ENCODE measurements around the gene HDAC9.

HDAC9 gene

DNA sequence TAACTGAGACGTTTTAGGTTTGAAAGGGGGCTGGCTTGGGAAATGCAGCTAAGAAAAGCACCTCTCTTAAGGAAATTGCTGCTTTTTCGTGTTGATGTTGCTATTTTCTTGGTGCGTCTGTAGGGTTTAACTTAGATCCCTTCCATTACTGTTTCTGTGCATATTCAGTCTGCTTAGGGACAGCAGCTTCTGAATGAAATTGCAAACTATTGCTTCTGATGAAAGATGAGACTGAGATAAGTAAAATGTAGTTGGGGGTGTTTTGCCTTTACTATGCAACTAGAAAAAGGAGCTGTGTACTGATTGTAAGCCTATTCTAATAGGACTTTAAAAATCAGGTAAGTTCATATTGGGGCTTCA is 772 bp downstream of the HDAC9 start:
- H3K27ac ChIP-seq (ENCODE audit: low read depth, low read length) = peak overlapping the region; percentile 77

DNA sequence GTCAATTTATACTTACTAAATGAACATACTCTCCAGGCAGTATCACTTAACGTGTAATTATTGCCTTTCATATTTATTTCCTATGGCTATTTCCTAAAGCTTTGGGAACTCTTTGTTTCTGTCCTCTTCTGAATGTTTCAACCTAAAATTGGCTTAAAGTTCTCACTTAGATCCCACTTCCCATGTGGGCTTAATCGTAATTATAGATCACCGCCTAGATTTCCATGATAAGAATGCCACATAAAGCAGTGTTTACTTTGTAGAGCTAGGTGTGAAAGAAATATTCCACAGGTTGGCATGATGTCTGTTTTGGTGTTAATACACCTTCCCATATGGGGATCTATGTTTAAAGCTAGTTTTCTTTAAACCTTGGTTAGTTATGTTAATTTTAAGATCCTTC is 1.5 kb downstream of the HDAC9 start:
- WGBS = 68% methylated on average over 3 of the region's 3 CpGs
- Histone ChIP-seq H3K4me3 (ENCODE audit: low read length) (peak overlapping the region; percentile 63), H3K27ac (ENCODE audit: low read depth, low read length) (no peak overlapping the region), H3K4me1 (ENCODE audit: insufficient read depth, low read length) (peaks cover 40% of the 10 kb centered on the region), H3K9me3 (ENCODE audit: insufficient read depth, low read depth, low read length) (no peaks in the 10 kb centered on the region), H3K36me3 (ENCODE audit: insufficient read depth, low read length) (no peaks in the 10 kb centered on the region), H3K27me3 (ENCODE audit: insufficient read depth, low read length) (no peaks in the 10 kb centered on the region), H3K9ac (ENCODE audit: low read depth, low read length) (no peak overlapping the region)

More for the DNA sequence above, 772 bp downstream of the HDAC9 start:
- Histone ChIP-seq H3K9me3 (ENCODE audit: insufficient read depth, low read depth, low read length) (no peaks in the 10 kb centered on the region), H3K36me3 (ENCODE audit: insufficient read depth, low read length) (no peaks in the 10 kb centered on the region), H3K4me3 (ENCODE audit: low read length) (peak overlapping the region; percentile 63), H3K9ac (ENCODE audit: low read depth, low read length) (peak overlapping the region; percentile 76), H3K27me3 (ENCODE audit: insufficient read depth, low read length) (no peaks in the 10 kb centered on the region), H3K4me1 (ENCODE audit: insufficient read depth, low read length) (peaks cover 37% of the 10 kb centered on the region)
- 7% methylated on average over 3 of the region's 3 CpGs for WGBS

DNA sequence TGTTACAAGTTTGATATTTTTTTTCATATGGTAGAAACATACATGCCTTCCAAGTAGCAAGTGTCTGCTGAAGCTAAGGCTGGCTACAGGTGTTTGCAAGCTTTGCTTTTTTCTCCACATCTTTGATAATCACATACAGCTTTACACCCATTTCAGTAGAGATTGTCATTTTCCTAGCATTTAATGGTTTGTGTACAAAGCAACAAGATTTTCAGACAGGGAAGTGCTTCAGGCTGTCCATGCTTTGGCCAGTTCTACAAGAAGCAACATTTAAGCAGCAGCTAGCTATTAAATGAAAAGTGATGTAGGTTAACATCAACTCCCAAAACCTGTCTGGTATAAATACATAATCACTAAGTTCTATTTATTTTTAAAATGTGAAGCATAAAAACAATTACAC is 2.3 kb downstream of the HDAC9 start:
- no peaks in the 10 kb centered on the region for H3K27me3 ChIP-seq (ENCODE audit: insufficient read depth, low read length)
- peaks cover 40% of the 10 kb centered on the region for H3K4me1 ChIP-seq (ENCODE audit: insufficient read depth, low read length)
- H3K27ac ChIP-seq (ENCODE audit: low read depth, low read length) = no peak overlapping the region
- H3K4me3 ChIP-seq (ENCODE audit: low read length) = peak overlapping the region; percentile 63; the same call in 1 of the 2 replicates
- H3K36me3 ChIP-seq (ENCODE audit: insufficient read depth, low read length) = no peaks in the 10 kb centered on the region
- H3K9ac ChIP-seq (ENCODE audit: low read depth, low read length) = no peak overlapping the region; the same call in 1 of the 2 replicates
- H3K9me3 ChIP-seq (ENCODE audit: insufficient read depth, low read depth, low read length) = no peaks in the 10 kb centered on the region

GRCh38 chr7:18498341-18498740 is 2.8 kb downstream of the HDAC9 start:
- Histone ChIP-seq H3K9ac (ENCODE audit: low read depth, low read length) (no peak overlapping the region), H3K36me3 (ENCODE audit: insufficient read depth, low read length) (no peaks in the 10 kb centered on the region), H3K27ac (ENCODE audit: low read depth, low read length) (no peak overlapping the region), H3K4me3 (ENCODE audit: low read length) (no peak overlapping the region), H3K9me3 (ENCODE audit: insufficient read depth, low read depth, low read length) (no peaks in the 10 kb centered on the region), H3K27me3 (ENCODE audit: insufficient read depth, low read length) (no peaks in the 10 kb centered on the region), H3K4me1 (ENCODE audit: insufficient read depth, low read length) (peaks cover 40% of the 10 kb centered on the region)
- 92% methylated on average over 2 of the region's 2 CpGs for WGBS

DNA sequence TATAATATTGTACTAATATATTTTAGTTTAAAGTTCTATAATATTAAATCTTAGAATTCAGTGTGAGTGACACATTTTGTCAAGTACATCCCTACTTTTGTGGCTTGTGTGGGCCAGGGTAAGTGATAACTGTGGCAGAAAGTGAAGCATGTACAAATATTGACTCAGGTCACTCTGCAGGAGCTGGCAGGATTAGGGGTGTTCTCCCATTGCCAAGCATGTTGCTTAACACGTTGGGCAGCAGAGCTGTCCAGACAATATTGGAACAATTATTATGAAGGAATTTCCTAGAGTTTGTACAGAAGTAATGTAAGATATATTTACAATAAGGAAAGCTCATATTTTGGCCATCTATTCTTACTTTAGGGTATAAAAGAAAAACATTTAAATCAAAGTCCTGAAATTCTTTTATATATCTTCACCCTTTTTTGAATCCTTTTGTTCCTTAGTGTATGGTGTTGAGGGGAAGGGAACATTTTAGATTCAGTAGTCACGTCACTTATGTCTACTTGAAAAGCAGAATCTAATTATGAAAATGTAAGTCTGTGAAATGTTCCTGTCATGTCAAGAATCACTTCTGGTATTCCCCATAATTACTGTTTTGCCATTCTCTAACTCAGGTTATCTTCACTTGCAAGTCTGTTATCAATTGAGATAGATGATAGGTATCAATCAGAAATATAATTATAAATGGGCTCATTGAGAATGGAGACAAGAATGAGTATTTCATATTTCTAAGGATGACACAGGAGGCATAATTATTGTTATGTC is 4.0 kb downstream of the HDAC9 start:
- 89% methylated on average over 2 of the region's 2 CpGs for WGBS
- H3K4me1 ChIP-seq (ENCODE audit: insufficient read depth, low read length) = peaks cover 36% of the 10 kb centered on the region

DNA sequence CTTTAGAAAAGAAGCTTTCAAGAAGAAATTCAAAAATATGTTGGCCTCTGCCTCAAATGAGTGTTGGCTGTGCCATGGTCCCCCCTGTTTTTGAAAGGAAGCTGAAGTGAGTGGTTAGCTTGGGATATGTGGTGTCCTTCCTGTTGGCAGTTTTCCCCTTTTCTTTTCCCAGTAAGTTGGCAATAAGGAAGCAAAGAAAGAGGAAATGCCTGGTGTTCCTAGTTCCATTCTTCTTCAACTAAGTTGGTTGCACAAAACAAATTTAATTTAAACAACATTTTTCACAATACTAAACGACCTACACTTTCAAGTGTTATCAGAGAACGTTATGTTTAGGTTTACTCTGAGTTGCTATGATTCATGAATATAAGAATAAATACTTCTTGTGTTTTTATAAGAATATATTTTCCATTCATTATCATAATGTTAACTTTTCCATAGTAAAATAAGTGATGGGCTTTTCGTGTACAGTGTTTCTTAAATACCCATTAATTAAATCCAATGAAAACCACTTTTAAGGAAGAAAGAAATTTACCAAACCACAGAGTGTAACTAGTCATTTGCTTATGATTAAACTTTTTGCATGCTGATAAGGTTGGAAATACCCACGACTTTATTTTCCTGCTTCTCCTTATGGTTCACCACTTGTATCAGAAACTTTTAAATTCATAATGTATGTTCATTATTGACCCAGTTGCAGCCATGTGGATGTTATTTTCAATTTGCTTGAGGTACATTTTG is 7.7 kb downstream of the HDAC9 start:
- H3K9me3 ChIP-seq (ENCODE audit: insufficient read depth, low read depth, low read length) = no peaks in the 10 kb centered on the region
- no peaks in the 10 kb centered on the region for H3K36me3 ChIP-seq (ENCODE audit: insufficient read depth, low read length)
- H3K4me1 ChIP-seq (ENCODE audit: insufficient read depth, low read length) = peaks cover 14% of the 10 kb centered on the region
- no peak overlapping the region for H3K9ac ChIP-seq (ENCODE audit: low read depth, low read length)
- no peak overlapping the region for H3K4me3 ChIP-seq (ENCODE audit: low read length)
- no peaks in the 10 kb centered on the region for H3K27me3 ChIP-seq (ENCODE audit: insufficient read depth, low read length)
- no CpG with 5 or more reads among the region's 4 CpGs for WGBS
- H3K27ac ChIP-seq (ENCODE audit: low read depth, low read length) = no peak overlapping the region

More for the DNA sequence above, 4.0 kb downstream of the HDAC9 start:
- no peaks in the 10 kb centered on the region for H3K9me3 ChIP-seq (ENCODE audit: insufficient read depth, low read depth, low read length)
- H3K9ac ChIP-seq (ENCODE audit: low read depth, low read length) = no peak overlapping the region
- H3K27me3 ChIP-seq (ENCODE audit: insufficient read depth, low read length) = no peaks in the 10 kb centered on the region
- no peak overlapping the region for H3K4me3 ChIP-seq (ENCODE audit: low read length)
- no peaks in the 10 kb centered on the region for H3K36me3 ChIP-seq (ENCODE audit: insufficient read depth, low read length)
- H3K27ac ChIP-seq (ENCODE audit: low read depth, low read length) = no peak overlapping the region

- no peaks in the 10 kb centered on the region for H3K9me3 ChIP-seq (ENCODE audit: insufficient read depth, low read depth, low read length)
- no peaks in the 10 kb centered on the region for H3K36me3 ChIP-seq (ENCODE audit: insufficient read depth, low read length)
- no peak overlapping the region for H3K9ac ChIP-seq (ENCODE audit: low read depth, low read length)
- H3K4me1 ChIP-seq (ENCODE audit: insufficient read depth, low read length) = peaks cover 31% of the 10 kb centered on the region
- H3K27ac ChIP-seq (ENCODE audit: low read depth, low read length) = no peak overlapping the region
- H3K4me3 ChIP-seq (ENCODE audit: low read length) = no peak overlapping the region
- no peaks in the 10 kb centered on the region for H3K27me3 ChIP-seq (ENCODE audit: insufficient read depth, low read length)
- 85% methylated on average over 3 of the region's 3 CpGs for WGBS
These were observed 9.4 kb downstream of the HDAC9 start for GRCh38 chr7:18504965-18505364.

- Histone ChIP-seq H3K4me3 (ENCODE audit: low read length) (no peak overlapping the region), H3K36me3 (ENCODE audit: insufficient read depth, low read length) (no peaks in the 10 kb centered on the region), H3K27me3 (ENCODE audit: insufficient read depth, low read length) (no peaks in the 10 kb centered on the region), H3K27ac (ENCODE audit: low read depth, low read length) (no peak overlapping the region), H3K9me3 (ENCODE audit: insufficient read depth, low read depth, low read length) (no peaks in the 10 kb centered on the region), H3K4me1 (ENCODE audit: insufficient read depth, low read length) (peaks cover 39% of the 10 kb centered on the region), H3K9ac (ENCODE audit: low read depth, low read length) (no peak overlapping the region)
- 93% methylated on average over 3 of the region's 5 CpGs for WGBS
These were observed 10.4 kb downstream of the HDAC9 start for GRCh38 chr7:18505870-18506460.

DNA sequence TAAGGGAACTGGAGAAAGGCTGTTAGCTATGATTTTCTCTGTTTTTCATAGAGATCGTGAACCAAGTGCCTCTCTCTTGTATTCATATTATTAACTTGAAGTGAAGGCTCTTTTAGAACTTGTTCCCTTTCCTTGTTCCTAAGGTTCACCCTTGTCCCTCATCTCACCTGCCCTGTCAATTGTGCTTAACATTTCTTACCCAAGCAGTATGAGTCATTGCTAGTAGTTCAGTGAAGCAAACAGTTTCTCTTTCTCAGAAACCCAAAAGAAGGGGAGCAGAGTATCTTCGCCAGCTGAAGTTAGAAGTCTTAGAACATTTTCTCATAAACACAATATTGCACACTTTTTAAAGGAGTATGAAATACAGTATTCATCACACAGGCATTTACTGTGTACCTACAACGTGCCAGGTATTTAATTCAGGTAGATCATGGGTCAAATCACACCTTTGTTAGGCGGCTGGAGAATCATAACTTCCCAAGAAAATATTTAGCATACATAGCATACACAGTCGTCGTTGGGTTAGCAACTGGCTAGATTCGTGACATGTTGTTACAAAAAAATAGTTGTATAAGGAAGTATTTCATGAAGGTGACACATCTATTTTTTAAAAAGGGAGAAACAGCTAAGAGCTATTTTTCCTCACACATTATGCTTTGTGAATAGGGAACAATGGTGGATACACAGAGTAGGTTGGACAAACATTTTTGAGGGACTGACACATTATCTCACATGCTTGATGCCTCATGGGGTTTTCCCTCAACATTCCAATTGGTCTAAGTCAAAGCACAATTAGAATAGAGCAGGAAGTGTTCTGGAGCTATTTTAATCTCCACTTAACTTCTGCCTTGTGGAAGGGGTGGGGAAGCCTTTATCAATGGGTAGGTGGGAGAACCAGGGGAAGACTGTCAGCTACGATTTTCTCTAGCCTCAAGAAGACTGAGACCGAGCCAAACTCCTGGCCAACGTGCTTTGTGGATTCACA is 13.2 kb downstream of the HDAC9 start:
- H3K4me1 ChIP-seq (ENCODE audit: insufficient read depth, low read length) = peaks cover 36% of the 10 kb centered on the region
- H3K9me3 ChIP-seq (ENCODE audit: insufficient read depth, low read depth, low read length) = no peaks in the 10 kb centered on the region
- 56% methylated on average over 9 of the region's 10 CpGs for WGBS
- H3K4me3 ChIP-seq (ENCODE audit: low read length) = peak overlapping the region; percentile 35; the same call in 1 of the 2 replicates
- no peaks in the 10 kb centered on the region for H3K27me3 ChIP-seq (ENCODE audit: insufficient read depth, low read length)
- H3K9ac ChIP-seq (ENCODE audit: low read depth, low read length) = peak overlapping the region; percentile 63; the same call in 1 of the 2 replicates
- no peaks in the 10 kb centered on the region for H3K36me3 ChIP-seq (ENCODE audit: insufficient read depth, low read length)
- peak overlapping the region; percentile 82 for H3K27ac ChIP-seq (ENCODE audit: low read depth, low read length)

- Histone ChIP-seq H3K27me3 (ENCODE audit: insufficient read depth, low read length) (no peaks in the 10 kb centered on the region), H3K9me3 (ENCODE audit: insufficient read depth, low read depth, low read length) (no peaks in the 10 kb centered on the region), H3K4me3 (ENCODE audit: low read length) (peak overlapping the region; percentile 35; the same call in 1 of the 2 replicates), H3K4me1 (ENCODE audit: insufficient read depth, low read length) (peaks cover 39% of the 10 kb centered on the region), H3K36me3 (ENCODE audit: insufficient read depth, low read length) (no peaks in the 10 kb centered on the region), H3K27ac (ENCODE audit: low read depth, low read length) (peak overlapping the region; percentile 82), H3K9ac (ENCODE audit: low read depth, low read length) (peak overlapping the region; percentile 63; the same call in 1 of the 2 replicates)
- 68% methylated on average over 2 of the region's 2 CpGs for WGBS
These were observed 13.9 kb downstream of the HDAC9 start for GRCh38 chr7:18509481-18509880.

Measured in HUES64 (cell line).